OCI-LY7 (cell line): ENCODE measurements around the gene PRKAB1. TPM values are rescaled to one million over a fixed set of nuclear protein-coding genes. Genes with fewer than 3 reads are reported as not detected.
A peak's percentile ranks its signal among the peaks of the same experiment; 100 is the strongest.

Experiments
- BruUV-seq: library from RNA; stranded (reverse); fragments of 400-500 nt; replicated peaks from 2 replicates; lab custom pipeline; 2021; lab: Mats Ljungman, UMichigan
- CTCF ChIA-PET: fragments of 300-600 bp; sonication (Branson Sonifier 250); formaldehyde crosslinking; loops from one replicate; lab custom pipeline; 2022; ENCODE audit warnings: antibody characterized with exemption; ENCODE audit not compliant: unreplicated experiment; lab: Charles Lee
- POLR2A ChIA-PET: fragments of 300-600 bp; sonication (Branson Sonifier 250); formaldehyde crosslinking; loops from one replicate; lab custom pipeline; 2022; ENCODE audit warnings: antibody characterized with exemption; lab: Charles Lee
- DNase-seq: peaks from one replicate; pipeline ENCODE4 v3.0.0-alpha.2; 2015; ENCODE audit warnings: low spot score
- H2AFZ ChIP-seq: fragments of 200-600 bp; sonication (generic), shearing (Covaris generic); 2 replicates; pipeline ENCODE4 v1.6.1; 2014; ENCODE audit warnings: mild to moderate bottlenecking, antibody characterized with exemption, low read length, moderate library complexity
- H3K27ac ChIP-seq: fragments of 200-600 bp; sonication (generic); 2 replicates; pipeline ENCODE4 v1.5.1; 2014; ENCODE audit warnings: mixed run types, low read depth, mild to moderate bottlenecking, moderate library complexity, low read length, inconsistent platforms; ENCODE audit not compliant: poor library complexity, severe bottlenecking
- H3K36me3 ChIP-seq: fragments of 200-600 bp; sonication (generic); 2 replicates; pipeline ENCODE4 v1.6.1; 2014; ENCODE audit warnings: mild to moderate bottlenecking, antibody characterized with exemption, low read length, moderate library complexity, mixed read lengths; ENCODE audit not compliant: insufficient read depth
- H3K4me1 ChIP-seq: fragments of 200-600 bp; sonication (generic); 2 replicates; pipeline ENCODE4 v1.5.1; 2014; ENCODE audit warnings: mild to moderate bottlenecking, low read length; ENCODE audit not compliant: insufficient read depth, poor library complexity, severe bottlenecking
- H3K4me2 ChIP-seq: fragments of 200-600 bp; sonication (generic); 2 replicates; pipeline ENCODE4 v1.6.1; 2014; ENCODE audit warnings: mild to moderate bottlenecking, low read length
- H3K4me3 ChIP-seq: fragments of 200-600 bp; sonication (generic); 2 replicates; pipeline ENCODE4 v1.5.1; 2014; ENCODE audit warnings: mild to moderate bottlenecking, low read depth, low read length; ENCODE audit not compliant: poor library complexity, severe bottlenecking
- H3K79me2 ChIP-seq: fragments of 200-600 bp; sonication (generic); 2 replicates; pipeline ENCODE4 v1.6.1; 2016; ENCODE audit warnings: low read depth, mild to moderate bottlenecking, low read length, moderate library complexity, mixed read lengths; ENCODE audit not compliant: insufficient read depth
- H3K9me2 ChIP-seq: fragments of 200-600 bp; sonication (generic); 2 replicates; pipeline ENCODE4 v1.6.1; 2016; ENCODE audit warnings: mild to moderate bottlenecking, low read length, mixed read lengths; ENCODE audit not compliant: insufficient read depth
- H3K9me3 ChIP-seq: fragments of 200-600 bp; sonication (generic); 2 replicates; pipeline ENCODE4 v1.6.1; 2014; ENCODE audit warnings: mild to moderate bottlenecking, mixed run types, low read length, mixed read lengths
- H4K20me1 ChIP-seq: fragments of 200-600 bp; sonication (generic); 2 replicates; pipeline ENCODE4 v1.6.1; 2014; ENCODE audit warnings: mild to moderate bottlenecking, antibody characterized with exemption, low read length, moderate library complexity, mixed read lengths; ENCODE audit not compliant: insufficient read depth
- EZH2phosphoT487 ChIP-seq: fragments of 200-600 bp; sonication (generic); IDR thresholded peaks from 2 replicates; pipeline ENCODE4 v1.6.1; 2018; ENCODE audit warnings: low read depth, borderline replicate concordance, mild to moderate bottlenecking, mixed run types, antibody characterized with exemption, low read length, moderate library complexity, mixed read lengths
- intact Hi-C: fragments of 100-400 bp; cut with micrococcal nuclease; formaldehyde crosslinking; loops from one replicate; pipeline ENCODE4 v1.10.0; 2022; ENCODE audit not compliant: unreplicated experiment
- total RNA-seq, 2 experiments: library from RNA; depleted of rRNA in 1 of 2; stranded (reverse); fragments of >200 nt in 1 of 2; shearing (Covaris generic) in 1 of 2; gene quantifications; 2 replicates each; pipeline ENCODE4 v1.2.3, GENCODE V29; 2014 to 2022
- TF ChIP-seq, protein P1 (sequence below): fragments of 200-600 bp; sonication (generic); conservative IDR thresholded peaks from 2 replicates; pipeline ENCODE4 v1.5.1; 2014; ENCODE audit warnings: mild to moderate bottlenecking, antibody characterized with exemption, low read length, moderate library complexity, mixed read lengths

Gene PRKAB1
- total RNA-seq, 2 experiments from 2014 or later = 32.4 to 45.1 TPM

DNA sequence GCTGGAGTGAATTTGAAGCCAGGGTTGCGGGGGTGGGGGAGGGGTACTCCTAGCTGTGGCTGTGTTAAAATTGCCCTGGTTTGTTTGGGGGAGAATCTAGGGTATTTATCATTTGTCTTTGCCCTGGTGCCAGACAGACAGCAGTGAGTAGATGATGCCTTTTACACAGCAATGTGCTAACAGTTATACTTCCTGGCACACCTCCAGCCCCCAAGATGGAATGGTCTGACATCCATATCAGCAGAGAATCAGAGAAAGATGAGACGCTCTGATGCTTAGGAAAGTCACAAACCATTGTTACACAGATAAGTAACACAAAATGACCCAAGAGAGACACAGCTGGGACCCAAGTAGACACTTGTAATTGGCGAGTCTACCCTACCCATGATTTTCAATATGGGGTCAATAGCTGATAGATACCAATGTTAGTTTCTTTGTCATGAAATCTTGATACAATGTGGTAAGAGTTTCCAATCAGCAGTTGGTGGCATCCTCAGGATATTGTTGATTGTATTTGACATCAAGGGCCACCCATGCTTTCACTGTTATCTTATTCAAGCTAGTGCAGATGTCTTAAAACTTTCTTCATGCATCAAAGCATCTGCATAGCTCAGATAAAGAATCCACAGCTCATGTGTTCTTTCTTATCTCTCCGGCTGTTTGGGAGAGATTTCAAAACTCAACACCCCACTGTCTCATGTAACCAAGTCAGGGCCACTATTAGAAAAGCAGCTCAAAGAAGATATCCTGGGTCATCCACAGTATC lies 2.6 kb upstream of the PRKAB1 start:
- no peaks in the 10 kb centered on the region for H3K9me2 ChIP-seq
- intact Hi-C loops = loop anchor here (5.0 kb wide), 1 partner anchor 223 kb away; no protein-coding TSS in a partner anchor
- H3K9me3 ChIP-seq = no peaks in the 10 kb centered on the region; the same call in 1 of the 2 replicates
- H3K4me2 ChIP-seq = no peak overlapping the region
- peaks cover 12% of the 10 kb centered on the region; the same call in 1 of the 2 replicates for H3K36me3 ChIP-seq
- H3K4me1 ChIP-seq = peaks cover 29% of the 10 kb centered on the region
- ChIA-PET CTCF (no interaction called here), POLR2A (interaction anchor here (0.7 kb wide), 1 partner anchor 578 kb away, joined by 3 read pairs; no protein-coding TSS in a partner anchor)
- DNase-seq = no peak
- H3K79me2 ChIP-seq = peaks cover 22% of the 10 kb centered on the region
- H4K20me1 ChIP-seq = no peaks in the 10 kb centered on the region
- H3K27ac ChIP-seq = no peak overlapping the region
- no TSS peak for BruUV-seq
- peak overlapping the region; percentile 99; the same call in 1 of the 2 replicates for H2AFZ ChIP-seq
- no peak overlapping the region for H3K4me3 ChIP-seq
- TF ChIP-seq, protein P1, sequence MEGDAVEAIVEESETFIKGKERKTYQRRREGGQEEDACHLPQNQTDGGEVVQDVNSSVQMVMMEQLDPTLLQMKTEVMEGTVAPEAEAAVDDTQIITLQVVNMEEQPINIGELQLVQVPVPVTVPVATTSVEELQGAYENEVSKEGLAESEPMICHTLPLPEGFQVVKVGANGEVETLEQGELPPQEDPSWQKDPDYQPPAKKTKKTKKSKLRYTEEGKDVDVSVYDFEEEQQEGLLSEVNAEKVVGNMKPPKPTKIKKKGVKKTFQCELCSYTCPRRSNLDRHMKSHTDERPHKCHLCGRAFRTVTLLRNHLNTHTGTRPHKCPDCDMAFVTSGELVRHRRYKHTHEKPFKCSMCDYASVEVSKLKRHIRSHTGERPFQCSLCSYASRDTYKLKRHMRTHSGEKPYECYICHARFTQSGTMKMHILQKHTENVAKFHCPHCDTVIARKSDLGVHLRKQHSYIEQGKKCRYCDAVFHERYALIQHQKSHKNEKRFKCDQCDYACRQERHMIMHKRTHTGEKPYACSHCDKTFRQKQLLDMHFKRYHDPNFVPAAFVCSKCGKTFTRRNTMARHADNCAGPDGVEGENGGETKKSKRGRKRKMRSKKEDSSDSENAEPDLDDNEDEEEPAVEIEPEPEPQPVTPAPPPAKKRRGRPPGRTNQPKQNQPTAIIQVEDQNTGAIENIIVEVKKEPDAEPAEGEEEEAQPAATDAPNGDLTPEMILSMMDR = no peak
- TF ChIP-seq EZH2phosphoT487 = no peak

DNA sequence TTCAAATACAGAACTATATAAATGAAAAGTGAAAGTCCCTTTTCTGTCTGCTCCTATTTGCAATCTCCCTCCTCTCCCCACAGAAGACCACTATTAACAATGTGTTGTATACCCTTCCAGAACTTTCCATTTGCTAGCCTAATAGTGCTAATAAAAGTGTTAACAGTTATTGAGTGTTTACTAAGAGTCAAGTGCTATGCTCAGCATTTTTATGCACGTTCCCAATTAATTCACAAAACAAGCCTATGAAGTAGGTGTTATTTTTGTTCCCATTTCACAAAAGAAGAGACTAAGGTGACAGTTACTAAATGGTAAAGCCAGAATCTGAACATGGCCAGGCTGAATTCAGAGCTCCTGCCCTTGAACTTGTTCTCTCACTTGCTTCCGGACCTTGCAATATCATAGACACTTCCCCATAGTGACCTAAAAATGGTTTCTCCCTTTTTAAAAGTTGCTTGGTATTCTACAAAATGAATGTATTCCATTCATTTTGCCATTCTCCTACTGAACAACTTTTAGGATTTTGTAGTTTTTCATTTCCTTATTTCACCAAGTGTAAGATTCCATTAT lies 1.6 kb upstream of the PRKAB1 start:
- H3K4me3 ChIP-seq = peak overlapping the region; percentile 92

More for the DNA sequence above, 1.6 kb upstream of the PRKAB1 start:
- peak overlapping the region; percentile 89 for H3K27ac ChIP-seq
- H3K4me1 ChIP-seq = peaks cover 36% of the 10 kb centered on the region
- CTCF ChIA-PET = no interaction called here
- peak overlapping the region; percentile 99 for H2AFZ ChIP-seq
- no peaks in the 10 kb centered on the region for H4K20me1 ChIP-seq
- H3K9me3 ChIP-seq = no peaks in the 10 kb centered on the region; the same call in 1 of the 2 replicates
- POLR2A ChIA-PET = interaction anchor here (0.5 to 1.0 kb wide), 3 partner anchors 16 to 577 kb away, joined by 3 read pairs; no protein-coding TSS in a partner anchor
- intact Hi-C loops = loop anchor here (5.0 kb wide), 1 partner anchor 224 kb away; no protein-coding TSS in a partner anchor
- TF ChIP-seq, protein P1 = no peak
- no peak for TF ChIP-seq EZH2phosphoT487
- no peaks in the 10 kb centered on the region for H3K9me2 ChIP-seq
- no TSS peak for BruUV-seq
- peaks cover 32% of the 10 kb centered on the region for H3K79me2 ChIP-seq
- H3K36me3 ChIP-seq = peaks cover 21% of the 10 kb centered on the region
- H3K4me2 ChIP-seq = peak overlapping the region; percentile 87
- peak; percentile 56 for DNase-seq
